Measurements from ENCODE around the gene KIF12.

DNA sequence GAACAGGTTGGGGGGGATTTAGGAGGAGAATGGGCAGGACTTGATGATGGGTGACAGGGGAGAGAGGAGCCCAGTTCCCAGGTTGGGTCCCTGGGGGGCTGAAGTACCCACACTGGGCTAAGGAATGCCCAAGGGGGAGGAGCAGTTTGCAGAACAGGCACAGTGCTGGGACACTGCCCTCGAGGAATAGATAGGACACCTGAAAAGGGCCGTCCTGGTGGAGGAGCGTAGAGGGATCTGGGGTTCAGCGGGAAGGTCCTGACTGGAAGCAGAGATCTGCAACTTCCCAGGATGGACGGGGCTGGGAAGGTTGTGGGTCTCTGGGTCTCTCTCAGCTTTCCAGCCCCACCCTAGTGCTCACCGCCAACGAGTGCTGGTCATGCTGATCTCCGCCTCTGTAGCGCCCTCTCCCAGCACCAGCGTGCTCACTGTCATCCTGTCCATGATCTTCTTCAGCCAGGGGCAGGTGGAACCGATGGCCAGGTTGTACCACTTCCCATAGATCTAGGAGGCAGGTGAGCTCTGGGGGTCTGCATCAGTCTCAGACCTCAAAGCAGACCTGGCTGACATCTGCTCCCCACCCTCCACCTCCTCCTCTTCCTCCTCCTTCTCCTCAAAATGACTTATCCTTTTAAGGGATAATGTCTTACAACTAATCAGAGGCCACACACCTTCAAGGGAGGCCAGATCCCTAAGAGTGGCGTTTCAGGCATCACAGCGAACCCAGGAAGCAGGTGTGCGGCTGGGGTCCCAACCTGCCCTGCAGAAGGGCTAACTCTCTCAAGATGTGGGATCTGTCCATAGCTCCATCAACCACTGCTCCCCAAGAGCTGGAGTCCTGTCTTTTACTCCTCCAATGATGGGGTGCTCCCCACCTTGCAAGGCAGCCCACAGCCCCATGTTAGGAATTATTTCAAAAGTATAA is 22.6 kb downstream of the KIF12 start:
- no peak for TF ChIP-seq EZH2phosphoT487 (IDR thresholded peaks at IDR 0.05; ENCODE audit: borderline replicate concordance, low read length)
- TF ChIP-seq EZH2 (IDR thresholded peaks at IDR 0.05; ENCODE audit: low read length, unreplicated experiment), result no peak

All from PC-3 (cell line).